GM12891 (cell line): Measurements from ENCODE around the gene PLAAT4.

Source experiments
- PAX5 ChIP-seq: IDR thresholded peaks from 2 replicates; pipeline ENCODE4 v1.6.1; 2011; ENCODE audit warnings: low read length, moderate library complexity, mild to moderate bottlenecking; ENCODE audit not compliant: insufficient read depth, severe bottlenecking
- POLR2A ChIP-seq: IDR thresholded peaks from 2 replicates; pipeline ENCODE4 v1.6.1; 2011; ENCODE audit warnings: low read depth, low read length, control low read depth
- POLR2AphosphoS5 ChIP-seq: IDR thresholded peaks from 2 replicates; pipeline ENCODE4 v1.6.1; 2011; ENCODE audit warnings: low read depth, low read length, control low read depth
- SPI1 ChIP-seq: IDR thresholded peaks from 2 replicates; pipeline ENCODE4 v1.6.1; 2011; ENCODE audit warnings: low read depth, low read length, control low read depth
- TAF1 ChIP-seq: IDR thresholded peaks from 2 replicates; pipeline ENCODE4 v1.6.1; 2011; ENCODE audit warnings: low read depth, low read length, control low read depth

DNA sequence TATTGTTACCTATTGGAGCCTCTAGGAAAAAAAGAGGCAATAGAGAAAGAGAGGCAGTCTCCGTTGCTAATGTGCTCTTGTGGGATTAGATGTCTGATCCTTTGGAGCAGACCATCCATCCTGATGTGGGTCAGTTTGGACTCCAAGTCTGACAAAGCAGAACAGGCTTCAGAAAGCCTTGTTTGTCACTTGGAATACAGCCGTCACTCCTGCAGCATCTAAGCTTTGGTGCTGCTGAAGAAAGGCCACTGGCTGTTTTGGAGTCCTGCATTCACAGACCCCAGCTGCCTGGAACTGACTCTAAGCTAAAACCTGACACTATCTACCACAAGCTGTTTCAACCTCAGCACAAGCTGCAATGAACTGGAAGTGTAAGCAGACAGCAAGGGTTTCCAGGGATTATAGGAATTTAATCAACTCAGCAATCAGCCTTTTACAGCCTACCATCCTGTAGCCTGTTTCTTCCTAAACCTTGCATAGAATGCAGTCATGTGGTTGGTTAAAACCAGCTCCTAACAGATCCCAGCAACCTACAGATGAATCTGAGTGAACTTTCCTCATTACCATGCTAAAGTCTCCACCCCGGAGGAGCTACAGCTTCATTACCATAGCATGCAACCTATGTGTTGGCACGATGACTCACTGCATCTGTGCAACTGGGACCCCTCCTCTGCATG lies 3.7 kb upstream of the PLAAT4 start:
- TF ChIP-seq POLR2AphosphoS5 (no peak), SPI1 (no peak), POLR2A (no peak), TAF1 (no peak), PAX5 (no peak)
